ENCODE data around the gene TWF2. TPM values are rescaled to one million over a fixed set of nuclear protein-coding genes. Genes with fewer than 3 reads are reported as not detected.

The TWF2 gene
- total and polyA plus RNA-seq, 3 experiments from 2014 or later: 98.2 to 138 (median 101) TPM

DNA sequence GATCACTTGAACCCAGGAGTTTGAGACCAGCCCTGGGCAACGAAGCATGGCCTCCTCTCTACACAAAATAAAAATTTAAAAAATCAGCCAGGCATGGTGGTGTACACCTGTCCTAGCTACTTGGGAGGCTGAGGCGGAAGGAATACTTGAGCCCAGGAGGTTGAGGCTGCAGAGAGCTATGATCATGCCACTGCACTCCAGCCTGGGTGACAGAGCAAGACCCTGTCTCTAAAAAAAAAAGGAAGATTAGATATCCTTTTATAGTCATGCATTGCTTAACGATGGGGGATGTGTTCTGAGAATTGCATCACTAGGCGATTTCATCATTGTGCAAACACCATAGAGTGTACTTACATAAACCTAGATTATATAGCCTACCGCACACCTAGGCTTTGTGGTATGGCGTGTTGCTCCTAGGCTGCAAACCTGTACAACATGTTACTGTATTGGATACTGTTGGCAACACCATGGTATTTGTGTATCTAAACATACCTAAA is 28.4 kb downstream of the TWF2 start:
- H3K4me1 Mint-ChIP-seq: peaks cover 6 to 13% (median 12%) of the 10 kb centered on the region in 3 donors
- peak overlapping the region in 1 of 8 donors; percentile 23 for H3K27ac Mint-ChIP-seq
- no peak overlapping the region for H3K4me3 ChIP-seq (ENCODE audit: low read length)
- ChIA-PET POLR2A (no interaction called here), CTCF (interaction anchor here (0.6 to 4.4 kb wide), 5 partner anchors 10 to 188 kb away, joined by 3 to 25 read pairs (median 3); no protein-coding TSS in a partner anchor)
- H3K27me3 Mint-ChIP-seq: no peaks in the 10 kb centered on the region
- no peaks in the 10 kb centered on the region for H3K9me3 ChIP-seq (ENCODE audit: low read length)
- H3K27me3 ChIP-seq (ENCODE audit: insufficient read depth, low read length, poor library complexity, severe bottlenecking): no peaks in the 10 kb centered on the region
- H3K36me3 ChIP-seq (ENCODE audit: insufficient read depth, low read length): peaks cover 72% of the 10 kb centered on the region
- no peaks in the 10 kb centered on the region for H3K9me3 Mint-ChIP-seq
- no peaks in the 10 kb centered on the region for H3K4me1 ChIP-seq (ENCODE audit: insufficient read depth, low read length)
- no peak overlapping the region for H3K27ac ChIP-seq (ENCODE audit: low read depth, low read length)
- peaks cover 21 to 96% (median 41%) of the 10 kb centered on the region in 3 donors for H3K36me3 Mint-ChIP-seq
- no peak overlapping the region for H3K4me3 Mint-ChIP-seq
- no peak for DNase-seq

DNA sequence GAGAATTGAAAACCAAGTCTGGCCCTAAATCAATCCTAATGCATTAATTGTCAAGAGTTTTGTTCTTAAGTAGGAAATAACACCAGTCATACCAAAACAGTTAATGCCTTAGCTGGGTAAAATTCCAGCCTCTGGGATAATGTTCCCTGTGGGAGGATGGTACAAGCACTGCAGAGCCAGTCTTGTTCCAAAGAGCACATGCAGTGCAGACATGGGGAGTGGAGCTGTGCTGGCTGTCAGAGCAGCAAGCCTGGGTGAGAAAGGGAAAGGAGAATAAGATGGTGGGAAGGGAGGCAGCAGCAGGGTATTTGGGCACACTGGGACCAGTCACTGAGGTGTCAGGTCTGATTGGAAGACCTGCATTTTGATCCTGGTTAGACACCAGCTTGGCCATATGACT is 28.9 kb downstream of the TWF2 start:
- H3K4me3 Mint-ChIP-seq: no peak overlapping the region
- Histone ChIP-seq H3K27me3 (ENCODE audit: insufficient read depth, low read length, poor library complexity, severe bottlenecking) (no peaks in the 10 kb centered on the region), H3K4me3 (ENCODE audit: low read length) (no peak overlapping the region), H3K9me3 (ENCODE audit: low read length) (no peaks in the 10 kb centered on the region), H3K4me1 (ENCODE audit: insufficient read depth, low read length) (no peaks in the 10 kb centered on the region), H3K36me3 (ENCODE audit: insufficient read depth, low read length) (peaks cover 78% of the 10 kb centered on the region), H3K27ac (ENCODE audit: low read depth, low read length) (no peak overlapping the region)
- ChIA-PET POLR2A (no interaction called here), CTCF (interaction anchor here (0.6 to 4.4 kb wide), 5 partner anchors 10 to 187 kb away, joined by 3 to 25 read pairs (median 3); no protein-coding TSS in a partner anchor)
- no peaks in the 10 kb centered on the region for H3K27me3 Mint-ChIP-seq
- no peak for DNase-seq
- peaks cover 2 to 8% (median 7%) of the 10 kb centered on the region in 3 donors for H3K4me1 Mint-ChIP-seq
- H3K36me3 Mint-ChIP-seq: peaks cover 19 to 96% (median 39%) of the 10 kb centered on the region in 3 donors
- no peaks in the 10 kb centered on the region for H3K9me3 Mint-ChIP-seq
- H3K27ac Mint-ChIP-seq: peak overlapping the region in 3 of 8 donors; percentile 17 to 85 (median 32)

DNA sequence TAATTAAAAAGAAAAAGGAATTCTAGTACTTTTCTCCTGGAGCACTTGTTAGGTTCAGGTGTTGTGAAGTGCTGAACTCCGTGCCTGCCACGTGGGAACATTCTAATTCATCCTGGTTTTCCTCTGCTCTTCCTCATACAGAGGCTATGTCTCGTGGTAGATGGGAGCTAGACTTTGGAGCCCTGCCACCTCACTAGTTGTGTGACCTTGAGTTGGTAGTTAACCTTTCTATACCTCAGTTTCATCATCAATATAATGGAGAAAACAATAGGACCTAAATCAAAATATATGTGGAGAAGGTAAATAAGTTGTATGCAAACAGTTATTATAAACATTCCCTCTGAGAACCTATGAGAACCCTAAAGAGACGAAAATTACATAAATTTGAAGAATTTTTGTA is 30.4 kb downstream of the TWF2 start:
- H3K4me3 Mint-ChIP-seq: no peak overlapping the region
- no peaks in the 10 kb centered on the region for H3K27me3 Mint-ChIP-seq
- Histone ChIP-seq H3K36me3 (ENCODE audit: insufficient read depth, low read length) (peaks cover 90% of the 10 kb centered on the region), H3K9me3 (ENCODE audit: low read length) (no peaks in the 10 kb centered on the region), H3K27me3 (ENCODE audit: insufficient read depth, low read length, poor library complexity, severe bottlenecking) (no peaks in the 10 kb centered on the region), H3K4me1 (ENCODE audit: insufficient read depth, low read length) (no peaks in the 10 kb centered on the region), H3K4me3 (ENCODE audit: low read length) (no peak overlapping the region), H3K27ac (ENCODE audit: low read depth, low read length) (no peak overlapping the region)
- H3K36me3 Mint-ChIP-seq: peaks cover 16 to 96% (median 39%) of the 10 kb centered on the region in 3 donors
- peaks cover 0 to 8% (median 2%) of the 10 kb centered on the region in 3 donors for H3K4me1 Mint-ChIP-seq
- no peak for DNase-seq
- ChIA-PET CTCF (interaction anchor here (0.9 to 4.4 kb wide), 3 partner anchors 12 to 23 kb away, joined by 3 to 25 read pairs (median 5); no protein-coding TSS in a partner anchor), POLR2A (interaction anchor here (1.2 kb wide), 1 partner anchor 8 kb away, joined by 3 read pairs; no protein-coding TSS in a partner anchor)
- H3K27ac Mint-ChIP-seq: no peak overlapping the region
- no peaks in the 10 kb centered on the region for H3K9me3 Mint-ChIP-seq

DNA sequence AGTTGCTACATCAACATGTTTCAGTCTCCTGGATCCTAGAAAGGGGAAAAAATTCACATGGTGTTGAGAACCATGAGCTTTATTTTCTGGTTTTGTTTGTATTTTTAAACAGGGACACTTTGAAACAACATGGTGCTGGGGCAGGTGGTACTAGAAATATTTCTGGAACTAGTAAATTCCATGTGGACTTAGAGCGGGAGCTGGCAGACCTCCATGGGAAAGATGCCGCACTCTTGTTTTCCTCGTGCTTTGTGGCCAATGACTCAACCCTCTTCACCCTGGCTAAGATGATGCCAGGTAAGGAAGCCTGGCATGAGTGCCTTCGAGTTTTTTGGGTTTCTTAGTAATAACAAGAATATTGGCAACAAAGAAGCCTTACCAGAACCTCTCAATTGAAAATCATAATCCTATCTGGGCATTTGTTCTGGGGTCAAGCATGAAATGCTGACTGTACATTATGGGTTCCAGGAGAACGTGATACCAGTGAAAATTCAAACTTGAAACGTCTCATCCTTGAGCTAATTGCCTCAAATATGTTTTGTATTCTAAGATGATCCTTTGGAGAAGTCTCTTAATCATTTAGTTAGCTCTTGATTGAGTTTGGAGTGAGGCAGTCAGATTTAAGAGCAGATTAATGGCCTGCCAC is 33.1 kb downstream of the TWF2 start:
- POLR2A ChIA-PET: no interaction called here
- Mint-ChIP-seq H3K4me3 (no peak overlapping the region), H3K9me3 (no peaks in the 10 kb centered on the region), H3K4me1 (peaks cover 10 to 31% (median 16%) of the 10 kb centered on the region in 3 donors), H3K36me3 (peaks cover 14 to 97% (median 31%) of the 10 kb centered on the region in 3 donors), H3K27ac (peak overlapping the region in 3 of 8 donors; percentile 22 to 61 (median 42)), H3K27me3 (no peaks in the 10 kb centered on the region)
- Histone ChIP-seq H3K4me3 (ENCODE audit: low read length) (no peak overlapping the region), H3K27ac (ENCODE audit: low read depth, low read length) (no peak overlapping the region), H3K4me1 (ENCODE audit: insufficient read depth, low read length) (peaks cover 9% of the 10 kb centered on the region), H3K9me3 (ENCODE audit: low read length) (no peaks in the 10 kb centered on the region), H3K27me3 (ENCODE audit: insufficient read depth, low read length, poor library complexity, severe bottlenecking) (no peaks in the 10 kb centered on the region), H3K36me3 (ENCODE audit: insufficient read depth, low read length) (peaks cover 78% of the 10 kb centered on the region)
- CTCF ChIA-PET: interaction anchor here (4.3 kb wide), 1 partner anchor 15 kb away, joined by 22 read pairs; no protein-coding TSS in a partner anchor
- no peak for DNase-seq

DNA sequence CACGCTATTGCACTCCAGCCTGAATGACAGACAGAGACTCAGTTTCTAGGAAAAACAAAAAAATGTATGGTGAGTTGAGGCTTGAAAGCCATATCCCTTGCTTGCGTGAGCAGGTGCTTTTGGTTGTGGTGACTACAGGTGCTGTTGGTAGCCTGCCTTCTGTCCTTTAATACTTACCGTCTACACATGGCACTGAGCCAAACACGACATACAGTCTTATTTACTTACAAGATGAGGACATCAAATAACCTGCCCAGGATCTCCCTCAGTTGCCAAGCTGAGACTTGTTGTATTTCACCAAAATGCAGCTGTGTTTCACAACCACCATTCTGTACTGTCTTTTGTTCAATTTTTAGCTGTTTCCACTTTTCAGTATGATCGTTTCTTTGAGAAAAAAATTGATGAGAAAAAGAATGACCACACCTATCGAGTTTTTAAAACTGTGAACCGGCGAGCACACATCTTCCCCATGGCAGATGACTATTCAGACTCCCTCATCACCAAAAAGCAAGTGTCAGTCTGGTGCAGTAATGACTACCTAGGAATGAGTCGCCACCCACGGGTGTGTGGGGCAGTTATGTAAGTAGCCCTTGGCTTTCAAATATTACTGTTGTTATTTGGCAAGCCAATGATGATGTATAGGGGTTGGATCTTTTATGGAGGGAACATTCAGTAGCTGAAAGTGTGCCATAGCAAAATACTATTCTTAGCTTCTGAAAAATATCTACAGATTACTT is 34.5 kb downstream of the TWF2 start:
- no peaks in the 10 kb centered on the region for H3K9me3 ChIP-seq (ENCODE audit: low read length)
- ChIA-PET POLR2A (no interaction called here), CTCF (interaction anchor here (2.6 to 4.3 kb wide), 2 partner anchors 16 to 135 kb away, joined by 6 to 22 read pairs; no protein-coding TSS in a partner anchor)
- H3K4me1 ChIP-seq (ENCODE audit: insufficient read depth, low read length): peaks cover 10% of the 10 kb centered on the region
- DNase-seq: no peak
- no peaks in the 10 kb centered on the region for H3K27me3 ChIP-seq (ENCODE audit: insufficient read depth, low read length, poor library complexity, severe bottlenecking)
- no peaks in the 10 kb centered on the region for H3K9me3 Mint-ChIP-seq
- H3K27ac Mint-ChIP-seq: peak overlapping the region in 5 of 8 donors; percentile 5 to 73 (median 7)
- peaks cover 16 to 41% (median 27%) of the 10 kb centered on the region in 3 donors for H3K4me1 Mint-ChIP-seq
- no peak overlapping the region for H3K4me3 ChIP-seq (ENCODE audit: low read length)
- H3K27ac ChIP-seq (ENCODE audit: low read depth, low read length): no peak overlapping the region
- H3K4me3 Mint-ChIP-seq: peak overlapping the region in 2 of 7 donors; percentile 34 to 61
- no peaks in the 10 kb centered on the region for H3K27me3 Mint-ChIP-seq
- H3K36me3 ChIP-seq (ENCODE audit: insufficient read depth, low read length): peaks cover 66% of the 10 kb centered on the region
- H3K36me3 Mint-ChIP-seq: peaks cover 14 to 85% (median 30%) of the 10 kb centered on the region in 3 donors

DNA sequence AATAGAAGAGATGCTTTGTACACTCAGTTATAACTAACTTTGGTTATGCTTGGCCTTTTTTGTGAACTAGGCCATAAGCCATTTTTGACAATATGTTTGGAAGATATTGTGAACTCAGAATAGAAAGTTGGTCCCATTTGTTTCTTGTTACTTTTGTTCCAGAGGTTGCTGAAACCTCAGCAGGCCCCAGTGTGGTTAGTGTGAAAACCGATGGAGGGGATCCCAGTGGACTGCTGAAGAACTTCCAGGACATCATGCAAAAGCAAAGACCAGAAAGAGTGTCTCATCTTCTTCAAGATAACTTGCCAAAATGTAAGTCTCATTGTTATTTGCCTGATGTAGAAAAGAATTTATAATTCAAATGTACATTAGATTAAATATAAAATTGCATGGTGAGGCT is 35.3 kb downstream of the TWF2 start:
- Histone ChIP-seq H3K27me3 (ENCODE audit: insufficient read depth, low read length, poor library complexity, severe bottlenecking) (no peaks in the 10 kb centered on the region), H3K27ac (ENCODE audit: low read depth, low read length) (no peak overlapping the region), H3K9me3 (ENCODE audit: low read length) (no peaks in the 10 kb centered on the region), H3K4me3 (ENCODE audit: low read length) (no peak overlapping the region), H3K4me1 (ENCODE audit: insufficient read depth, low read length) (peaks cover 18% of the 10 kb centered on the region), H3K36me3 (ENCODE audit: insufficient read depth, low read length) (peaks cover 59% of the 10 kb centered on the region)
- Mint-ChIP-seq H3K4me3 (no peak overlapping the region), H3K27me3 (no peaks in the 10 kb centered on the region), H3K4me1 (peaks cover 24 to 49% (median 35%) of the 10 kb centered on the region in 3 donors), H3K27ac (peak overlapping the region in 2 of 8 donors; percentile 46 to 61), H3K36me3 (peaks cover 13 to 83% (median 30%) of the 10 kb centered on the region in 3 donors), H3K9me3 (no peaks in the 10 kb centered on the region)
- ChIA-PET CTCF (interaction anchor here (2.6 to 4.3 kb wide), 2 partner anchors 17 to 135 kb away, joined by 6 to 22 read pairs; no protein-coding TSS in a partner anchor), POLR2A (no interaction called here)
- no peak for DNase-seq

DNA sequence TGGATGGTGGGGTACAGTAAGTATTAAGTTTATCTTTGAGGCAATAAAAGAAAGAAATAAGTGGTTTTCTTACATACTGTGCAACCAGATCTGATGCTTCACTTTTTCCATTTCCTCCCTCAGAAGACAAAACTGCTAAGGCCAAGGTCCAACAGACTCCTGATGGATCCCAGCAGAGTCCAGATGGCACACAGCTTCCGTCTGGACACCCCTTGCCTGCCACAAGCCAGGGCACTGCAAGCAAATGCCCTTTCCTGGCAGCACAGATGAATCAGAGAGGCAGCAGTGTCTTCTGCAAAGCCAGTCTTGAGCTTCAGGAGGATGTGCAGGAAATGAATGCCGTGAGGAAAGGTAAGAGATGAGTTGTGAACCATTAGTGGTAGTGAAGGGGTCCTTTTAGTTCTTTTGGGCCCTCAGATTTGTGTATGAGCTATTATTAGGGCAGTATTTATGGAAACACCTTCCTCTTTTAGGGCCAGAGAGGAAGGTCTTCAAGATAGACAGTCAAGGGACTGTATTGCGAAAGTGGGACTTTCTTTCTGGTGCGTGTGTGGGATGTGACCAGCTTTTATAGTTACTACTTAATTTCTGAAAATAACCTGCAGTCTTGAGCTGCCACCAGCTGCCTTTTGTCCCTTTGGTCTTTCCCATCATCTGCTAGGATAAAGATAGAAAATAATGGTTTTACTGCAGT is 36.4 kb downstream of the TWF2 start:
- CTCF ChIA-PET: interaction anchor here (2.6 to 4.3 kb wide), 2 partner anchors 18 to 137 kb away, joined by 6 to 22 read pairs; no protein-coding TSS in a partner anchor
- Histone ChIP-seq H3K4me1 (ENCODE audit: insufficient read depth, low read length) (peaks cover 25% of the 10 kb centered on the region), H3K4me3 (ENCODE audit: low read length) (no peak overlapping the region), H3K9me3 (ENCODE audit: low read length) (no peaks in the 10 kb centered on the region), H3K36me3 (ENCODE audit: insufficient read depth, low read length) (peaks cover 47% of the 10 kb centered on the region), H3K27me3 (ENCODE audit: insufficient read depth, low read length, poor library complexity, severe bottlenecking) (no peaks in the 10 kb centered on the region), H3K27ac (ENCODE audit: low read depth, low read length) (no peak overlapping the region)
- H3K9me3 Mint-ChIP-seq: no peaks in the 10 kb centered on the region
- H3K27me3 Mint-ChIP-seq: peaks cover 0 to 1% of the 10 kb centered on the region in 2 donors
- no peak for DNase-seq
- peak overlapping the region in 7 of 8 donors; percentile 24 to 91 (median 56) for H3K27ac Mint-ChIP-seq
- peaks cover 10 to 76% (median 25%) of the 10 kb centered on the region in 3 donors for H3K36me3 Mint-ChIP-seq
- POLR2A ChIA-PET: no interaction called here
- no peak overlapping the region for H3K4me3 Mint-ChIP-seq
- peaks cover 31 to 55% (median 42%) of the 10 kb centered on the region in 3 donors for H3K4me1 Mint-ChIP-seq
